Loucy (cell line): ENCODE data around the gene PPFIBP2.

Experiments used
- H2AFZ ChIP-seq: fragments of 200-600 bp; sonication (generic); 2 replicates; pipeline ENCODE4 v1.6.0; 2016; ENCODE audit warnings: antibody characterized with exemption, mild to moderate bottlenecking, low read length, moderate library complexity
- H3F3A ChIP-seq: fragments of 200-600 bp; 2 replicates; pipeline ENCODE4 v1.6.0; 2016; ENCODE audit warnings: antibody characterized with exemption, low read depth, mild to moderate bottlenecking
- H3K27me3 ChIP-seq: fragments of 200-600 bp; sonication (generic); 2 replicates; pipeline ENCODE4 v1.6.1; 2014; ENCODE audit warnings: low read length, mild to moderate bottlenecking; ENCODE audit not compliant: insufficient read depth, poor library complexity, severe bottlenecking
- H3K36me3 ChIP-seq: fragments of 200-600 bp; sonication (generic); 2 replicates; pipeline ENCODE4 v1.6.1; 2016; ENCODE audit warnings: low read length; ENCODE audit not compliant: insufficient read depth
- H3K4me1 ChIP-seq: fragments of 200-600 bp; sonication (generic); 2 replicates; pipeline ENCODE4 v1.5.1; 2014; ENCODE audit warnings: low read length, mild to moderate bottlenecking; ENCODE audit not compliant: insufficient read depth, poor library complexity, severe bottlenecking
- H3K4me2 ChIP-seq: fragments of 200-600 bp; sonication (generic); 2 replicates; pipeline ENCODE4 v1.6.0; 2014; ENCODE audit warnings: antibody characterized with exemption, low read length, low read depth, mild to moderate bottlenecking; ENCODE audit not compliant: poor library complexity, severe bottlenecking
- H3K4me3 ChIP-seq: fragments of 200-600 bp; sonication (generic); 2 replicates; pipeline ENCODE4 v1.5.1; 2014; ENCODE audit warnings: low read length, mild to moderate bottlenecking, mixed read lengths; ENCODE audit not compliant: poor library complexity, severe bottlenecking
- H3K79me2 ChIP-seq: fragments of 200-600 bp; sonication (generic); 2 replicates; pipeline ENCODE4 v1.6.1; 2014; ENCODE audit warnings: low read length; ENCODE audit not compliant: insufficient read depth
- H3K9ac ChIP-seq: fragments of 200-600 bp; sonication (generic); 2 replicates; pipeline ENCODE4 v1.6.0; 2014; ENCODE audit warnings: mild to moderate bottlenecking, low read depth, low read length, moderate library complexity; ENCODE audit not compliant: poor library complexity, severe bottlenecking
- H3K9me2 ChIP-seq: fragments of 200-600 bp; sonication (generic); replicated peaks from 2 replicates; pipeline ENCODE4 v1.6.1; 2016; ENCODE audit warnings: low read depth, low read length, mixed read lengths
- H3K9me3 ChIP-seq: fragments of 200-600 bp; sonication (generic); 2 replicates; pipeline ENCODE4 v1.6.1; 2014; ENCODE audit warnings: mild to moderate bottlenecking, antibody characterized with exemption, low read length, low read depth; ENCODE audit not compliant: insufficient read depth
- H4K20me1 ChIP-seq: fragments of 200-600 bp; sonication (generic); 2 replicates; pipeline ENCODE4 v1.6.0; 2014; ENCODE audit warnings: antibody characterized with exemption, low read length, mild to moderate bottlenecking; ENCODE audit not compliant: insufficient read depth, poor library complexity, severe bottlenecking
- EZH2phosphoT487 ChIP-seq: fragments of 200-600 bp; IDR thresholded peaks from 2 replicates; pipeline ENCODE4 v1.6.1; 2018; ENCODE audit warnings: antibody characterized with exemption, mild to moderate bottlenecking, moderate library complexity, borderline replicate concordance
- TF ChIP-seq, protein P1 (sequence below): fragments of 200-600 bp; sonication (generic); conservative IDR thresholded peaks from 2 replicates; pipeline ENCODE4 v1.5.1; 2014; ENCODE audit warnings: mild to moderate bottlenecking, antibody characterized with exemption, low read length

Gene PPFIBP2

DNA sequence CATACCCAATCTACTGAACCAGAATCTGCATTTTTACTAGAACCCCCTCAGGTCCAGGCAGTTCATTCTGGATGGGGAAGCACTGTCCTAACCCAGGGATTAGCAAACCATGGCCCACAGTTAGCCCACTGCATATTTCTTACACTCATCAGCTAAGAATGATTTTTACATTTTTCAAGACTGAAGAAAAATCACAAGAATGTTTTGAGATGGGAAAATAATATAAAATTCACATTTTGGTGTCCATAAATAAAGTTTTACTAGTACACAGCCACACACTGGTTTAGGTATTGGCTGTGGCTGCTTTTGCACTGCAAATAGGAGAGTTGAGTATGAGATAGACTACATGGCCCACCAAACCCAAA, 59.4 kb downstream of the PPFIBP2 start:
- Histone ChIP-seq H3K27me3 (peaks cover 92% of the 10 kb centered on the region), H4K20me1 (no peaks in the 10 kb centered on the region), H3K4me3 (no peak overlapping the region), H3K4me2 (no peak overlapping the region), H3K9ac (no peak overlapping the region), H3K79me2 (no peaks in the 10 kb centered on the region), H3F3A (0 out of 2 replicates have a peak, but pooled peaks cover under 1% of the 10 kb centered on the region), H2AFZ (no peak overlapping the region), H3K4me1 (peaks cover 25% of the 10 kb centered on the region), H3K9me2 (no peaks in the 10 kb centered on the region), H3K36me3 (no peaks in the 10 kb centered on the region), H3K9me3 (no peaks in the 10 kb centered on the region)
- TF ChIP-seq EZH2phosphoT487: no peak
- TF ChIP-seq, protein P1, sequence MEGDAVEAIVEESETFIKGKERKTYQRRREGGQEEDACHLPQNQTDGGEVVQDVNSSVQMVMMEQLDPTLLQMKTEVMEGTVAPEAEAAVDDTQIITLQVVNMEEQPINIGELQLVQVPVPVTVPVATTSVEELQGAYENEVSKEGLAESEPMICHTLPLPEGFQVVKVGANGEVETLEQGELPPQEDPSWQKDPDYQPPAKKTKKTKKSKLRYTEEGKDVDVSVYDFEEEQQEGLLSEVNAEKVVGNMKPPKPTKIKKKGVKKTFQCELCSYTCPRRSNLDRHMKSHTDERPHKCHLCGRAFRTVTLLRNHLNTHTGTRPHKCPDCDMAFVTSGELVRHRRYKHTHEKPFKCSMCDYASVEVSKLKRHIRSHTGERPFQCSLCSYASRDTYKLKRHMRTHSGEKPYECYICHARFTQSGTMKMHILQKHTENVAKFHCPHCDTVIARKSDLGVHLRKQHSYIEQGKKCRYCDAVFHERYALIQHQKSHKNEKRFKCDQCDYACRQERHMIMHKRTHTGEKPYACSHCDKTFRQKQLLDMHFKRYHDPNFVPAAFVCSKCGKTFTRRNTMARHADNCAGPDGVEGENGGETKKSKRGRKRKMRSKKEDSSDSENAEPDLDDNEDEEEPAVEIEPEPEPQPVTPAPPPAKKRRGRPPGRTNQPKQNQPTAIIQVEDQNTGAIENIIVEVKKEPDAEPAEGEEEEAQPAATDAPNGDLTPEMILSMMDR: no peak

DNA sequence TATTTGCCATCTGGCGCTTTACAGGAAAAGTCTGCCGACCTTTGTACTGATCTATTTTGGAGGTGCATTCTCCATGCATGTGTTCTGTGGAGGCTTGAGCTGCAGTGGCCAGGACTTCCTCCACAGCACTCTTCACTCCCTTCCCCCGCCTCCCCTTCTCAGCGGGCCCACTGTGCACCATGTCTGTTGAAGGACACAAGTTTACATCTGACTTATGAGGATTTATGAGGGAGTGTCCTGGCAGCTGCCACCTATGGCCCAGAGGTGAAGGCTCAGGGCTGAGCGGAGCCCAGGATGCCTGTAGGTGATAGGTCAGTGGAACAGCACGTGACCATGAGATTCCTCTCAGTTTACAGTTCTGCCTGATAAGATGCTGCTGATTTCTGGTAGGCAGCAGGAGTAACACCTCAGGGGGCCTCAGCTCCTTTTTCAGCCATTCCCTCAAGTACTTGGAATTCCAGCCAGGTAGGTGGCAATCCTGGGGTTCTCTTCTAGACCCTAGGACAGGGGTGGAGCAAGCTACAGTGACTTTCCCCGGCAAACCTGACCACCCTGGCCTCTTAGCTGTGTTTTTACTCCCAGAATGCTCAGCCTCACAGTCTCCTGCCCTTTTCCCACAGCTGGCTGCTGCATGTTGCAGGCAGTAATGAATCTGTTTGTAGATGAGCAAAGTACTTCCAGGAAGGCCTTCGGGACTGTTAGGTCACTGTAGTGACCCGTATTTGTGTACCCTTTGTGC, 59.9 kb downstream of the PPFIBP2 start:
- Histone ChIP-seq H3K4me1 (peaks cover 31% of the 10 kb centered on the region), H3K4me3 (no peak overlapping the region), H3K9me3 (no peaks in the 10 kb centered on the region), H3K4me2 (no peak overlapping the region), H3K9me2 (no peaks in the 10 kb centered on the region), H3K79me2 (no peaks in the 10 kb centered on the region), H4K20me1 (no peaks in the 10 kb centered on the region), H3K9ac (no peak overlapping the region), H2AFZ (no peak overlapping the region), H3K36me3 (no peaks in the 10 kb centered on the region), H3F3A (0 out of 2 replicates have a peak, but pooled peaks cover 2% of the 10 kb centered on the region), H3K27me3 (peaks cover 88% of the 10 kb centered on the region)
- TF ChIP-seq EZH2phosphoT487: no peak
- TF ChIP-seq, protein P1: no peak

DNA sequence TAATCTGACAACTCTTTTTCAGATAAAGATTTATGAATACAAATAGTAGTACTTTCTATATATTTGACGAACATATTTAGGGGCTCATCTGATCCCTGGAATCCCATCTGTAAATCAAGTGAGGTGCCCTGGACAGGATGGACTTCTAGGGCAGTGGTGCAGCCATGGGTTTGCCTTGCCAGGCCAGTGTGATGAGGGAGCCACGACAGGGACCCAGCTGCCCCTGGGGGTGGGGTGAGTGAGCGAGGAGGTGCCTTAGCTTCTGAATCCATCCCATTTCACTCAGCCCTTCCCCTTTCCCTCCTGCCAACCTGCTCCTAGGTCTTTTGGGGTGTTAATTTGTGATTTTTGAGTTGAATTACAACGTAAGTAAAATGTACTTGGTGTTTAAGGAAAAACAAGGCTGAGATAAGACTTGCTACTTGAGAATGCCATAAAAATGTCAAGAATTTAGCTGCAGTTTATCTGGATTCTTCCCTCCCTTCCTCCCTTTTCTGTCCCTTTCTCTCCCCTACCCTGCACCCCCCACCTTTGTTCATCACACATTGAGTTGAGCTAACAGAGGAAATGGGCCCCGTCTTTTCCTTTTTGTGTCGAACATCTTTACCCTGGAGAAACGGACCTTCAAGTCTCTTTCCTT, 60.8 kb downstream of the PPFIBP2 start:
- Histone ChIP-seq H3K79me2 (no peaks in the 10 kb centered on the region), H3K9me3 (no peaks in the 10 kb centered on the region), H3K27me3 (peaks cover 88% of the 10 kb centered on the region), H3K4me1 (peaks cover 36% of the 10 kb centered on the region), H3K4me2 (no peak overlapping the region), H3F3A (0 out of 2 replicates have a peak, but pooled peaks cover 2% of the 10 kb centered on the region), H3K4me3 (no peak overlapping the region), H3K9me2 (no peaks in the 10 kb centered on the region), H3K36me3 (no peaks in the 10 kb centered on the region), H2AFZ (no peak overlapping the region), H4K20me1 (no peaks in the 10 kb centered on the region), H3K9ac (no peak overlapping the region)
- TF ChIP-seq EZH2phosphoT487: no peak
- TF ChIP-seq, protein P1: no peak
